ENCODE results near the gene BTBD16.

BTBD16 gene

DNA sequence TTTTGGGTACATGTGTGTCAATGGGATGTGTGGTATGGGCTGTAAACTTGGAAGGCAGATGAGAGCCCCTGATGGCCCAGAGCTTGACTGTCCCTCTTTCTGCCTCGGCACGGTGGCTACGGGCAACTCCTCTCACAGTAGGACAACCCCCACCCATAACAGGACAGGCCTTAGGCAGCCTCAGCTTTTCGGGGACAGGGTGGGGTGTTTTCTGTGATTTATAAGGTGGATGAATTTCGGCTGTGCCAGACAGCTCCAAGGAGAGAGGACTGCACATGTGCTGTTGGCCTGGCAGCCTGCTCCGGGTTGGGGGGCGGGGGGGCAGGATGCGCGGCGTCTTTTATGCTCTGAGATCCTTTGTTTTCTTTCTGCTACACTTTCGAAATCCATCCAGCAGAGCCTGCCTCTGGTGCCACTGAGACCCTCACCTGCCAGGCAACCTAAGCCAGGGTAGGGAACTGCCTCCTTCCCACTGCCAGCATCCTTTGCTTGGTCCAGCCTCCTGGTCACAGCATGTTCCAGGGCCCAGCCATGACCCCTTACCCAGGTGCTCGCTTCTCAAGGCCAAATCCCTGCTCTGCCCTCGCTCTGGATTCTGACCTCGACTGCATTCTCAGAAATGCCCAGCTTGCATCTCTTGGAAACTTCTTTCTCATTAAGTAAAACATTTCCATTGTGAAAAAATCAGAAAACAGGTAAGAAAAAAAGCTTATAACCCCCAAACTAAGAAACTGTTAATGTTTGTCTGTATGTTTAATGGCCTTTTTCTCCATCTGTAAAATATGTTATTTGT lies 15.4 kb upstream of the BTBD16 start:
- Mint-ChIP-seq H3K36me3 (no peaks in the 10 kb centered on the region), H3K4me1 (ENCODE audit: low read depth) (no peaks in the 10 kb centered on the region), H3K9me3 (ENCODE audit: low read depth) (no peaks in the 10 kb centered on the region), H3K27ac (no peak overlapping the region), H3K27me3 (peaks cover 2% of the 10 kb centered on the region), H3K4me3 (no peak overlapping the region)

DNA sequence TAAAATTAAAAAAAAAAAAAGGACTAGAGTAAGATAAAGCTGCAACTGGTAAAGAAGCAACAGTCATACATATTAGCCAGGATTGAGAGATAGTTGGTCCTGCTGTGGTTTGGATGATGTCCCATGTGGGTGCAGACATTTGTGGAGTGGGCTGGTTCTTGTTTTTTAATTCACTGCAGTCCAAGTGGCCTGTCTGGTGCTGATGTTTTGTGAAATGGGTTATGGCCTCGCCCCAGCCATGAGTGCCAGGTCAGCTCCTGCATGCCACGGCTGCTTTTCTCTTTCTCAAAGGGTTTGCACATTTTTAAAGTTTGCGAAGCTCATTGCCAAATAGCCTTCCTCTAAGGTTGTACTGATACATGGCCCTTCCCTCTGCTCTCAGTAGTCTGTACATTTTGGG lies 14.1 kb upstream of the BTBD16 start:
- no peaks in the 10 kb centered on the region for H3K4me1 Mint-ChIP-seq (ENCODE audit: low read depth)
- H3K36me3 Mint-ChIP-seq, result peaks cover 2% of the 10 kb centered on the region
- peaks cover 4% of the 10 kb centered on the region for H3K27me3 Mint-ChIP-seq
- H3K9me3 Mint-ChIP-seq (ENCODE audit: low read depth), result peaks cover 6% of the 10 kb centered on the region
- H3K4me3 Mint-ChIP-seq, result no peak overlapping the region
- no peak overlapping the region for H3K27ac Mint-ChIP-seq

DNA sequence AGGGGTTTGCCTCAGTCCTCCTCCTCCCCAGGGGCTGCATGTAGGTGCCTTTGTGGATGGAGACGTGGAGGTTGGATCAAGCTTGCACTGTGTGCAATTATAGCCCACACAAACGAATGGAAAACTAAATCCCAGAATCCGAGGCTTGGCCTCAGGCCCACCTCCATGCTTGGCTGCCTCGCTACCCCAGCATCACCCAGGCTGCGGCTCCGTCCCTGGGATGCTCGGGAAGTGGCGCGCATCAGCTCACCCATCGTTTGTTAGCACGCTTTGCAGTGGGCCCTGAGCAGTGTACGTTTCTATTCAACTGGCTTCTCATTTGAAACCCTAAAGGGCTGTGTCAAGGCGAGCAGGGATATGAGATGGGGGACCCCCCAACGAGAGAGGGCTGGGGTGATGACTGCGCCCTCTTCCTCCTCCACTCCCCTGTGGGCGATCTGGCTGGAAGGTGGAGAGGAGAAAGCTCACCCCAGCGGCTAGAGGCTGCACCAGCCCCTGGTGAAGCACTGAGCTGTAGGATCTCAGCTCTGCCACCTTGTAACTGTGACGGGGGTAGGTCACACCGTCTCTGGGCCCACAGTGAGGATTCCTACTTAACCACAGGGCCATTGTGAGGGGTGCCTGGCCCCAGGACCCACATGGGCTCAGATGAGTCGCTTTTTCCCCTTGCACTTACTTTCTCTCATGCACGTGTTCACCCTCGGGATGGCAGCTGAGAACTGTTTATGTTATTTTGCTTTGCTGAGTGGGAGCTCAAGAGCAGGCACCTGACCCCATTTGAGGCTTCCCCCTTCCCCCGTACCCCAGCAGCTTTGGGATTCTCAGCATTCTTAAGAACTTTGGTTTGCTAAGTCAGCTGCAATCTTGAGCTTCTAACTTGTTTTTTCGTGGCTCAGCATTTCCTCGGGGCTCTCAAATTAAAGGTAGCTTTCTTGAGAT lies 12.7 kb upstream of the BTBD16 start:
- no peaks in the 10 kb centered on the region for H3K4me1 Mint-ChIP-seq (ENCODE audit: low read depth)
- no peak overlapping the region for H3K4me3 Mint-ChIP-seq
- peaks cover 12% of the 10 kb centered on the region for H3K9me3 Mint-ChIP-seq (ENCODE audit: low read depth)
- H3K27ac Mint-ChIP-seq, result no peak overlapping the region
- peaks cover 2% of the 10 kb centered on the region for H3K36me3 Mint-ChIP-seq
- peaks cover 10% of the 10 kb centered on the region for H3K27me3 Mint-ChIP-seq

DNA sequence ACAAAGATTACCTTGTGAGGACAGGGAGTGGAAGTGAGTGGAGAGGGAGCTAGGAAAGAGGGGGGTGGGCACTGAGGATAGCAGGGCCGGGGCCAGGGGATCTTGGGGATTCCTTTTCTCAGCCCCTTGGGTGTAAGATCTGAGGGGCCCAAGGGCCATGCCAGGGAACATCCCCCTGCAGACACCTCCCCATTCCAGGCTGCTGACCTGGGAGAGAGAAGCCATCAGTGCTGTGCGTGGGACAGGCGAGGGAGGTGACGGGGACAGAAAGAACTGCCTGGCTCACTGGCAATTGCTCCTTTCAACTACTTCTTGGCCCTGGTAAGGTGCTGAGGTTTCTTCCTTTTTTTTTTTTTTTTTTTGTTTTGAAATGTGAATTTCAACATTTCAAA lies 12.0 kb upstream of the BTBD16 start:
- H3K36me3 Mint-ChIP-seq, result peaks cover 2% of the 10 kb centered on the region
- no peak overlapping the region for H3K27ac Mint-ChIP-seq
- H3K4me1 Mint-ChIP-seq (ENCODE audit: low read depth), result no peaks in the 10 kb centered on the region
- H3K27me3 Mint-ChIP-seq, result peaks cover 9% of the 10 kb centered on the region
- peaks cover 14% of the 10 kb centered on the region for H3K9me3 Mint-ChIP-seq (ENCODE audit: low read depth)
- no peak overlapping the region for H3K4me3 Mint-ChIP-seq

DNA sequence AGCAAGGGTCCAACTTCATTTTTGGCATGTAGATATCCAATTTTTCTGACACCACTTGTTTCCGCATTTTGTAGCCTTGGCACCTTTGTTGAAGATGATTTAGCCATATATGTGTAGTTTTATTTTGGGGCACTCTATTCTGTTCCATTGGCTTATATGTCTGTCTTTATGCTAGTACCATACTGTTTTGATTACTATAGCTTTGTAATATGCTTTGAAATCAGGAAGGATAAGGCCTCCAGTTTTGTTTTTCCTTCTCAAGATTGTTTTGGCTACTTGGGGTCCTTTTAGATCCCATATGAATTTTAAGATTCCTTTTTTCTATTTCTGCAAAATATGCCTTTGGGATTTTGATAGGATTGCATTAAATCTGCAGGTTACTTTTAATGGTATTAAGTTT lies 9.5 kb upstream of the BTBD16 start:
- peaks cover 2% of the 10 kb centered on the region for H3K36me3 Mint-ChIP-seq
- H3K27me3 Mint-ChIP-seq, result peaks cover 22% of the 10 kb centered on the region
- no peak overlapping the region for H3K4me3 Mint-ChIP-seq
- H3K4me1 Mint-ChIP-seq (ENCODE audit: low read depth), result no peaks in the 10 kb centered on the region
- no peak overlapping the region for H3K27ac Mint-ChIP-seq
- H3K9me3 Mint-ChIP-seq (ENCODE audit: low read depth), result peaks cover 14% of the 10 kb centered on the region

DNA sequence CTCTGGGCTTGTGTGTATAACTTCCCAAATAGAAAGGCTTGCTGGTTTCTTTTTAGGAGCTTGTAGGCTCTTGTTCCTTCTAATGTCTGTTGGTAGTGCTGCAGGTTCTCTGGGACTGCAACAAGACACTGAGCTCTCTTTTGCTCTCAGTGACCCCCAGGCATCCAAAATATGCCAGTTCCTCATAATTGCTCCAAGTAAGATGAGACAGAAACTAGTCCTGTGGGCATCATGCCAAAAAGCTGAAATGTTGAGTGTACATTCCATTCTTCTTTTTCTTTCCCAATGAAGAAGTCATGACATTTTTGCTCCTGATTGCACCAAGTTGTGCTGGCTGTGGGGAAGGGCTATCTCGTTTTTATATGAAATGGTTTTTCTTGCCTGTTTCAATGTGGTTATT lies 7.1 kb upstream of the BTBD16 start:
- peaks cover 2% of the 10 kb centered on the region for H3K36me3 Mint-ChIP-seq
- H3K9me3 Mint-ChIP-seq (ENCODE audit: low read depth), result peaks cover 14% of the 10 kb centered on the region
- no peak overlapping the region for H3K27ac Mint-ChIP-seq
- H3K4me1 Mint-ChIP-seq (ENCODE audit: low read depth), result no peaks in the 10 kb centered on the region
- peaks cover 27% of the 10 kb centered on the region for H3K27me3 Mint-ChIP-seq
- H3K4me3 Mint-ChIP-seq, result no peak overlapping the region

DNA sequence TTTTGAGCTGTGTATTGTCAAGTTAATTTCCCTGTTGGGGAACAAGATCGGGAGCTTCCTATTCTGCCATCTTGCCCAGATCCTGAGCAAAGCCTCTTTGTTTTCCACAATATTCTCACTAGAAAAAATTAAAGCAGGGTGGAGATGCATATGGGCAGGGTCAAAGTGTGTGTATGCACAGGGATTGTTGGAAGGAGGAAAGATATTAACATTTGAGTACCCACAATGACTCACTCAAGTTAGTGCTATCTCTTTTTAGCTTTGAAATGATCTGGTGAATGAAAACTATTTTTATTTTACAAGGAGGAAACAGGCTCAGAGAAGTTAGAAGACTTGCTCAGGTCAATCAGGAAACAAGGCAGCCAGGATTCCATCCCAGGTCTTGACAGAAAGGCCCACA lies 6.7 kb upstream of the BTBD16 start:
- peaks cover 27% of the 10 kb centered on the region for H3K27me3 Mint-ChIP-seq
- H3K9me3 Mint-ChIP-seq (ENCODE audit: low read depth), result peaks cover 14% of the 10 kb centered on the region
- H3K36me3 Mint-ChIP-seq, result peaks cover 2% of the 10 kb centered on the region
- no peak overlapping the region for H3K4me3 Mint-ChIP-seq
- no peak overlapping the region for H3K27ac Mint-ChIP-seq
- H3K4me1 Mint-ChIP-seq (ENCODE audit: low read depth), result no peaks in the 10 kb centered on the region

DNA sequence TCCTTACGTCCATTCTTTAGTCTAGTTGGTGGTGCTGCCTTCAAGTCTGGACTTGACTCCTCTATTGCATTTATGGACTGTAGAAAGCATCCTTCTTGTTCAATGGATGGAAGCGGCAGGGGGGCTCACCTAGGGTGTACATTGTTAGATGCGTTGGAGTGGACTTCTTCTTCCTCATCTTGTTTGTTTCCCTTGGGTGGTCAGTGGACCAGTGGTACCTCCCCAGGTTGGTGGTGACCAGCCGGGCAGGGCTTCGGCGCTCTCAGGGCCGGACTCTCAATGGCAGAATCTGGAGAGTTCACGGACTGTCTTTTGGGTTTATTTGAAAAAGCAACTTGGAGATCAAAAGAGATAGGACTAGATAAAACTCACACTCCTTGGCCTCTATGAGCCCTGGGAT lies 6.2 kb upstream of the BTBD16 start:
- Mint-ChIP-seq H3K36me3 (peaks cover 2% of the 10 kb centered on the region), H3K27ac (no peak overlapping the region)

DNA sequence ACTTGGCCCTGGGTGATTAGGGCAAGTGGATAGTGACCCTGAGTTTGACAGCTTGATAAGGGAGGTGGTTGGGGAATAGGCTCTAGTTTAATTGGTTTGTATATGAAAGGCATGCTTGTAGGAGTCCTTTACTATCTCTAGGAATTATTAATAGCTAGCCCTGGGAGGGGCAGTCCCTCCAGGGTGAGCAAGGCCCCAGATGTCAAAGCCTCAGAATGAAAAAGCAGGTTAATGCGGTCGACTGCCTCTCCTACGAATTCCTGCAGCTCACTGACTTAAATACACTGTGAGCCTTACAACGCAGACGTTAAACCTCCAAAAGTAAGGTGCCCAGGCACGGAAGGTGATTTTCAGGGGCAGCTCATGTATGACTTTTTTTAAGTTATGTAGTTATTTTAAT lies 5.2 kb upstream of the BTBD16 start:
- peaks cover 14% of the 10 kb centered on the region for H3K9me3 Mint-ChIP-seq (ENCODE audit: low read depth)
- H3K4me3 Mint-ChIP-seq, result no peak overlapping the region
- no peaks in the 10 kb centered on the region for H3K4me1 Mint-ChIP-seq (ENCODE audit: low read depth)
- H3K36me3 Mint-ChIP-seq, result peaks cover 2% of the 10 kb centered on the region
- H3K27me3 Mint-ChIP-seq, result peaks cover 29% of the 10 kb centered on the region
- no peak overlapping the region for H3K27ac Mint-ChIP-seq

More for the DNA sequence above, 6.2 kb upstream of the BTBD16 start:
- Mint-ChIP-seq H3K9me3 (ENCODE audit: low read depth) (peaks cover 14% of the 10 kb centered on the region), H3K4me1 (ENCODE audit: low read depth) (no peaks in the 10 kb centered on the region), H3K4me3 (no peak overlapping the region), H3K27me3 (peaks cover 29% of the 10 kb centered on the region)

DNA sequence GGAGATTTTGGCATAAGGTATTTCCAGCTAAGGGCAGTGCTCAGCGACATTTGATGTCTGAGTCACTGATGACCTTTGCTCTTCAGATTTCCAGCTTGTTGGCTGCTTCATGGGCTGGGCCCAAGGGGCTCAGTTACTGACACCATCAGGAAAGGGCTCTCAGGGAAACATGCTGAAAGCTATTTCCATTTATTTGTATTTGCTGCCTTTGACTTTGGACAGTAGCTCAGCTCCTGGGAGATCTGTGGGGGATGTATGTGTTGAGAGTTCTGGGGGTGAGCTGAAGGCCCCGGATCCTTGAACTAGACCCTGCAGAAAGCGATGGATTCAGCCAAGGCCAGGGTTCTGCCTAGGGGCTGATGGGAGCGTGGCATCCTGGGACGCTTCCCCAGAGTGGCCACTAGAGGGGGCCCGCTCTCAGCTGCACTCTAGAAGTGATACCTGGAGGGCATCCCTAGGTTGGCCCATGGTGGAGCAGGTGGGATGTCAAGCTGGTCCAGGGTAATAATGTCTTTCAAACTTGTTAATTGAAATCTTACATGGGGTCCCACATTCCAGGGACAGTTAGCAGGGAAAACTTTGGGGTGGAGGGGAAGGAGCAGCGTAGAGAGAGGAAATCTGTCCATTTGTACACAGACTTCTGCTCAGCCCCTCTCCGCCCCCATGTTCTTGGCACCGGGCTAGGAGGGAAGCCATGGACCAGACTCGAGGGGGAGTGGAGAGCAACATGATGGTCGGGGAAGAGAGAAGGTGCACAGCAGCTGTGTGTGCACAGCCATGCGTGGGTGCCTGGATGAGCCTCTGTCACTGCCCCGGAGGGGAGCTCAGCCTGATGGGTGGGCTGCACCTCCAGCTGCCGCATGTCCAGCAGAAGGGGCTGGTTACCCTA lies 3.0 kb upstream of the BTBD16 start:
- Mint-ChIP-seq H3K4me1 (ENCODE audit: low read depth) (no peaks in the 10 kb centered on the region), H3K36me3 (no peaks in the 10 kb centered on the region), H3K27me3 (peaks cover 22% of the 10 kb centered on the region), H3K27ac (no peak overlapping the region), H3K9me3 (ENCODE audit: low read depth) (peaks cover 4% of the 10 kb centered on the region), H3K4me3 (no peak overlapping the region)

DNA sequence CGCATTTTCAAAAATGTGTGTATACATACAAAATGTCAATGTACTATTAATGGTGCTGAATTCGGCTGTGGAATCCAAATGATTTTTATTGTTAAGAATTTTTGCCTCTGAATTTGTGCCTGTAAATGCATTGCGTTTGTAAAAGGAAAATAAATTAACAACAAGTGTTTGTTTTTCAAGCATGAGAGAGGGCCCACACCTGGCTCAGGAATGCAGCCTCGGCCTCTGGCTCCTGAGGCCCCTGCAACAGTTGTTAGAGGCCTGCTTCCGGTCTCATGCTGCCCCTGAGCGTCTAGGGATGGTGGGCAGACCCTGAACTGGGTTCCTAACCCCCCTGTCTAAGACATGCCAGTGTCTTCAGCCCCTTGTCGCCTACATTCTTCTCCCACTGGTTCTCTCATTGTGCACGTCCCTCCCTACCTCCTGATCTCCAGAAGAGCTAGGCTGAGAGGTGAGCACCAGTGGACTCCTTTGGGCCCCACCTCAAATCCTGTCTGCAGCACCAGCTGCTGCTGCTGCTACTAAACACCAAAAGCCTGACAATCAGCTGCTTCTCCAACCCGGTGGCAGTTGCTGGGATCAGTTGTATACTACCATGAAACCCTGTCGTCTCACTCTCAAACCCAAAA lies 1.9 kb upstream of the BTBD16 start:
- no peak overlapping the region for H3K4me3 Mint-ChIP-seq
- H3K4me1 Mint-ChIP-seq (ENCODE audit: low read depth), result no peaks in the 10 kb centered on the region
- H3K27ac Mint-ChIP-seq, result no peak overlapping the region
- peaks cover 19% of the 10 kb centered on the region for H3K27me3 Mint-ChIP-seq
- H3K9me3 Mint-ChIP-seq (ENCODE audit: low read depth), result no peaks in the 10 kb centered on the region
- no peaks in the 10 kb centered on the region for H3K36me3 Mint-ChIP-seq

DNA sequence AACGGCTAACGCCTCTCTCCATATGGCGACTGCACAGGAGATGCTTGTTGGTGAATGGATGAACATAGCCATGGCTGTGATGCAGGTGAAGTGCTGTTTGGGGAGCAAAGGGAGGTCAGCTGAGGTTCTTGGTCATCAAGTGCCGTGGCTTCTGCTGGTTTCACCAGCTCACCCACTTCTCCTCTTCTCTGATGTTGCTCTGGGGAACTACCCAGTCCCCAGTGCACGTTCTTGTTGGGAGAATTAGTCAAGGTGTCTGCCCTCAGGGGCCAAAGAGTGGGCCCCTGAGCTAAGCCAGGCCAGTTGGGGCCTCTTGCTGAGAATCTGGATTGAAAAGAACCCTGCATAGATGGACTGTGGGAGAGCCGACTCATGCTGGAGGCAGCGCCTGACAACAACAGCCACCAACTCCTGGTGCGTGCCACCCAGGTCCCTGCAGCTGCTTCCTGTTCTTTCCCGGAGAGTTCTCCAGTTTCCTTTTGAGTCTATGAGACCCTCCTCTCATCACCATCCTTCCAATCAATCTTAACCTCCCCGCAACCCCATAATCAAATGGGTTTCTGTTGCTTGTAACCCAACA lies 3.0 kb downstream of the BTBD16 start:
- no peaks in the 10 kb centered on the region for H3K9me3 Mint-ChIP-seq (ENCODE audit: low read depth)
- H3K4me3 Mint-ChIP-seq, result no peak overlapping the region
- H3K27ac Mint-ChIP-seq, result no peak overlapping the region
- H3K27me3 Mint-ChIP-seq, result peaks cover 5% of the 10 kb centered on the region
- no peaks in the 10 kb centered on the region for H3K4me1 Mint-ChIP-seq (ENCODE audit: low read depth)
- H3K36me3 Mint-ChIP-seq, result no peaks in the 10 kb centered on the region

DNA sequence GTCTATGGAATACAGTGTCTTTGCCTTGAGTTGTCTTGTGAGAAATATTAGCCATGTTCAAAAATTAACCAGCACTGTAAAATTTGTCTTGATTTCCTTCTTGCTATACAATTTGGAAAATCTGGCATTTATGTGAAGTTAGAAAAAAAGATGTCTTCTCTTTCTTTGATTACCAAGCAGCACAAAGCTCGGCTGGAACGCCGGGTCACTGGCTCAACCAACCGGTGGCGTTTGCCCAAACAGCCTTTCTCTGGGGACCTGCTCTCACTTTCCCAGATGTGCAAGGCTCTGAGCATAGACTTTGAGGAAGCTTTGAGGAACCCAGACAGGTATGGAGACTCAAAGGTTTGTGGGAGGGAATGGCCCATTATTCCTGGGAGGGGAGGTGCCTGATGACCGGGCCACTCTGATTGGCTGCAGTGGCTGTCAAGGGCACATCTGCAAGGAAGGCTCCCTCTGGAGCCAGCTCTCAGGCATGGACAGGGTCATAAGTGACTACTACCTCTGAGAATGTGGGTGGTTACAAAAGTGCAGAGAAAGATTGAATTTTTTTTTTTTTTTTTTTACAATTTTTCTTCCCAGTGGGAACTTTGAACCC lies 5.6 kb downstream of the BTBD16 start:
- no peaks in the 10 kb centered on the region for H3K36me3 Mint-ChIP-seq
- no peak overlapping the region for H3K4me3 Mint-ChIP-seq
- H3K27me3 Mint-ChIP-seq, result peaks cover 14% of the 10 kb centered on the region

More for the DNA sequence above, 5.6 kb downstream of the BTBD16 start:
- Mint-ChIP-seq H3K4me1 (ENCODE audit: low read depth) (no peaks in the 10 kb centered on the region), H3K9me3 (ENCODE audit: low read depth) (no peaks in the 10 kb centered on the region), H3K27ac (no peak overlapping the region)

Measured in activated naive CD8-positive, alpha-beta T cell (primary cell).